ENCODE results near the gene PAOX.
"Not testable (repeated sequence)": the region's sequence is repeated elsewhere in the genome, so short reads cannot be mapped to it uniquely, and the experiment has no call there.

The PAOX gene

GRCh38 chr10:133405844-133406527 is 26.9 kb downstream of the PAOX start:
- DNase-seq (ENCODE audit: low read depth in 2 of 2) = no peak

- DNase-seq (ENCODE audit: low read depth in 2 of 2) = no peak
These were observed 32.7 kb downstream of the PAOX start for GRCh38 chr10:133411523-133412380.

GRCh38 chr10:133412381-133412711 is 33.3 kb downstream of the PAOX start:
- no peak for DNase-seq (ENCODE audit: low read depth in 2 of 2)

- DNase-seq (ENCODE audit: low read depth in 2 of 2) = not testable (repeated sequence)
These were observed 35.3 kb downstream of the PAOX start for GRCh38 chr10:133414401-133414800.

GRCh38 chr10:133415752-133416151 is 36.7 kb downstream of the PAOX start:
- no peak for DNase-seq (ENCODE audit: low read depth in 2 of 2)

GRCh38 chr10:133418289-133418993 is 39.4 kb downstream of the PAOX start:
- no peak for DNase-seq (ENCODE audit: low read depth in 2 of 2)

GRCh38 chr10:133419211-133419950 is 40.3 kb downstream of the PAOX start:
- no peak for DNase-seq (ENCODE audit: low read depth in 2 of 2)

- no peak for DNase-seq (ENCODE audit: low read depth in 2 of 2)
These were observed 41.0 kb downstream of the PAOX start for GRCh38 chr10:133420028-133420427.

GRCh38 chr10:133420579-133420978 is 41.5 kb downstream of the PAOX start:
- no peak for DNase-seq (ENCODE audit: low read depth in 2 of 2)

GRCh38 chr10:133421336-133422222 is 42.5 kb downstream of the PAOX start:
- no peak for DNase-seq (ENCODE audit: low read depth in 2 of 2)

- DNase-seq (ENCODE audit: low read depth in 2 of 2) = no peak
These were observed 43.3 kb downstream of the PAOX start for GRCh38 chr10:133422223-133422806.

- DNase-seq (ENCODE audit: low read depth in 2 of 2) = no peak
These were observed 44.0 kb downstream of the PAOX start for GRCh38 chr10:133422807-133423771.

GRCh38 chr10:133424102-133424501 is 45.0 kb downstream of the PAOX start:
- not testable (repeated sequence) for DNase-seq (ENCODE audit: low read depth in 2 of 2)

- not testable (repeated sequence) for DNase-seq (ENCODE audit: low read depth in 2 of 2)
These were observed 45.5 kb downstream of the PAOX start, which contains the start of gene SPRN for GRCh38 chr10:133424601-133425000. SPRN (minus strand) TSS chr10:133424625; CDS start chr10:133423681, 944 bp downstream.

- not testable (repeated sequence) for DNase-seq (ENCODE audit: low read depth in 2 of 2)
These were observed 50.5 kb downstream of the PAOX start for GRCh38 chr10:133429571-133429970.

- not testable (repeated sequence) for DNase-seq (ENCODE audit: low read depth in 2 of 2)
These were observed 53.0 kb downstream of the PAOX start for GRCh38 chr10:133431888-133432613.

GRCh38 chr10:133432789-133433188 is 53.7 kb downstream of the PAOX start:
- DNase-seq (ENCODE audit: low read depth in 2 of 2) = not testable (repeated sequence)

GRCh38 chr10:133438711-133439273 is 59.7 kb downstream of the PAOX start:
- no peak for DNase-seq (ENCODE audit: low read depth in 2 of 2)

Measured in stimulated activated CD8-positive, alpha-beta memory T cell treated with anti-CD3 and anti-CD28 coated beads, Interleukin-7, amount 100 ng/mL, for 1 hour (primary cell).